HG02840 (cell line): ENCODE measurements around the gene CAMSAP2.
A peak's percentile ranks its signal among the peaks of the same experiment; 100 is the strongest.

Source experiments
- ATAC-seq: cut with Tn5 transposase; IDR thresholded peaks from one replicate; pipeline ENCODE4 v1.9.1; 2021; ENCODE audit warnings: mild to moderate bottlenecking, moderate library complexity, moderate number of reproducible peaks; ENCODE audit not compliant: unreplicated experiment, low FRiP score

CAMSAP2 gene

GRCh38 chr1:200838676-200839445 is 100.2 kb downstream of the CAMSAP2 start:
- ATAC-seq, result no peak

DNA sequence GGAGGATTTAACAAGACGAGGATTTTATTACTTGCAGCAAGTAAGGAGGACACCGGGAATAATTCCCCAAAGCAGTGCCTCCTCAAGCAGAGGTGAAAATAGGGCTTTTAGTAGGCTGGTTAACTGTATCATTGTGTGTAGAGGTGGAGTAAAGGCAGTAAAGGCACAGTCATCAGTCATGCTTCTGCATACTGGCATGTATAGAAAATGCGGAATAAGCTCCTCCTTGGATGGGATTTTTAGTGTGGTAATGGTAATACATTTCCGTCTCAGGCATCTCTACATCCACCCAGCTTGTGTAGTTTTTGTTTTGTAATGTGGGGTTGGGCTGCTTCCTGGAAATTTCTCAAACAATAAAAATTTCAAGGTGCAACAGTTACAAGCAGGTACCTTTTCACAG is 106.7 kb downstream of the CAMSAP2 start:
- no peak for ATAC-seq

- no peak for ATAC-seq
Measured at GRCh38 chr1:200846398-200846797, 107.7 kb downstream of the CAMSAP2 start.

GRCh38 chr1:200849430-200849829 is 110.7 kb downstream of the CAMSAP2 start:
- ATAC-seq, result no peak

- ATAC-seq, result no peak
Measured at GRCh38 chr1:200850554-200850953, 111.9 kb downstream of the CAMSAP2 start.

DNA sequence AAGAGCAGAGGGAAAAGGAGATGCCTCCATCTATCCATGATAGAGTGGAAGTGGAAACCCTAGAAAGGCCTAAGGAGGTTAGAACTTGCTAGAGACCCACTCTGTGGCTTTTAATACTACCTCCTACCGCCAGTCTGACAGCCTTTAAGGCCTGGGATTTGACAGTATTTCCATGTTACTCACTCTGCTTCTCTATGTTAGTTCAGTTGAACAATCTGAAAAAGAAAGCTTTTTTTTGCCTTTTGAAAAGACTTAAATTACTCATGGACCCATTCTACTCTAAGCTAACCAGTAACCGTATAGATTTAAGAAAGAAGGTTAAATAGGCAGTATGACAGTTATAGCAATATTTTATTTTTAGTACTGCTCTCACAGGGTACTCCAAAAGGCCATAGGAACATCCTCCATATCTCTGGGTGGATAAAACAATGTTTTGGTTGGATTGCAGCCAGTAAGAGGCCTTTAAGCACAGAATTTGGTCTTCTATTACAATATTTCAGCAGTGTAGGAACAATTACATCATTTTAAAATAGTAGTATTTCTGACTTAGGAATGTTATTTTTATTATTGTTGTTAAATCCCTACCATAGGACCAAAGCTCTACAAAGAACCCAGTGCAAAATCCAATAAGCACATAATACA is 118.1 kb downstream of the CAMSAP2 start:
- ATAC-seq, result no peak

GRCh38 chr1:200857804-200858203 is 119.1 kb downstream of the CAMSAP2 start:
- ATAC-seq, result no peak

GRCh38 chr1:200861937-200862647 is 123.4 kb downstream of the CAMSAP2 start:
- no peak for ATAC-seq

GRCh38 chr1:200862713-200863415 is 124.2 kb downstream of the CAMSAP2 start:
- ATAC-seq, result no peak

GRCh38 chr1:200866116-200866515 is 127.4 kb downstream of the CAMSAP2 start:
- no peak for ATAC-seq

GRCh38 chr1:200866521-200866920 is 127.8 kb downstream of the CAMSAP2 start:
- ATAC-seq, result peak; percentile 72

- peak; percentile 10 for ATAC-seq
Measured at GRCh38 chr1:200867018-200867811, 128.5 kb downstream of the CAMSAP2 start.

DNA sequence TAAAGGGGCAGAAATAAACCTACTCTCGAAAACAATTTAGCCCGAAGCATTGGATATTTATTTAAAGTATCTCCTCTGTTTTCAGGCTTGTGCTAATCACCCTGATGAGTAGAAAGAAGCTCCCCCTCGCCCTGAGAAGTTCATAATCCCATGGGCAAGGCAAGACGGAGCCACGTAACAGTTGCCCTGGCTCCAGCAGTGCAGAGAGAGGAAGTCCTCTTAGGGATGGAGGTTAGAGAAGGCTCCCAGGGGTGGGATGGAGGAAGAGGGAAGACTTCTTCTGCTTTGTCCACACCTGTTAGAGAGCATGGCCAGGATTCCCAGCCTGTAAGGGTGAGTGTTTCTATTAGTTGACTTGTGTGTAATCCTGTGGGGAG is 130.7 kb downstream of the CAMSAP2 start:
- ATAC-seq, result no peak

DNA sequence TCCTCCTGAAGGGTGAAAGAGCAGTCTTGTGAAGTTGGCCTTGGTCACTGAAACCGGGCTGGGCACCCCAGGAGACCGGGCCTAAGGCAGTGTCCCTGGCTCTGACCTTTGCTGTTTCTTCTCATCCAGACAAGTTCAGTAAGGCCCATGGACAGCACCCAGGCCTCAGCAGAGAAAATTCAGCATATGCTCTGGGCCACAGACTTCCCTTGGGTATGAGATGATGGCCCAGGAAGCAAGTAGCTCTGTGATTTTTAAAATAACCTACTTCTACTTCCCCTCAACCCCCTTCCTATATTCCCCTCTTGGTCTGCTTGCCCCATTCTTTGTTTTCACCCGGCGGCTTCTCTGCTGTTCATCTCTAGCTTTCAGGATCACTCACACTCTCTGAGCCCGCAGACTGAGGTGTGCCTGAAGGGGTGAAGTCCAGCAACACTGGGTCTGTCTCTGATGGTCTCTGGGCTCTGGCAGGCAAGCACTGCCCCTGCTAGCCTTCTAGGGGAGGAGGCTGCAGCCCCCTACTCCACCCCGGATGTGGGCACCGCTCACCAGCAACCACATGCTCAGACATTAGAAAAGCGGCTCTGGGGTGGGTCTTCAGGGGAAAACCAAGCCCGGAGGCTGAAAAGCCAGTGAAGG is 131.2 kb downstream of the CAMSAP2 start:
- peak; percentile 56 for ATAC-seq

DNA sequence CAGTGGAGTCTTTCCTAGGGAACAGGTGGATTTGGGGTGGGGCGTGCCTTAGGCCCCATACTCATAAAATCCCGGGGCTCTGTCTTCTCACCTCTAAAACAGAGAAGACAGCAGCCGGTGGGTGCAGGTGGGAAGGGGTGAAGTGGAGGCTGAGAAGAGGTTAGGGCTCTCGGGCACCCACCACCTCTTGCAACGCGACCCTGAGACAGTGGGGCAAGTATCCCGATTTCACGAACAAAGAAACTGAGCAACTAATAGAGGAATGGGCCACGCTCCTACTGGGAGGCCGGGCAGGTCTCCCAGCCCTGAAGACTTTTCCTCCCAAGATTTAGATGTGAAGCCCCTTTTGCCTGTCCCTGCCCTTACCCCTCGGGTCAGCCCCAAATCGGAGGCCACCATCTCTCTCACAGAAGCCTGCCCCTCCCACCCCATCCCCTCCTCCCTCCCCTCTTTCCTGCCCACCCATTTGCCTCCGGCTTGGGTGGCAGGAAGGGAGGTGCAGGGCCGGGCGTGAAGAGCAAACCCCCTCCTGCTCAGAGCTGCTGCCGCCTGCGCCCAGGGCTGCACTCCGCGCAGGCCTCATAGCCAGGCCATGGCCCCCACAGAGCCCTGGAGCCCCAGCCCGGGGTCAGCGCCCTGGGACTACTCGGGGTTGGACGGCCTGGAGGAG is 133.9 kb downstream of the CAMSAP2 start, which contains the start of gene GPR25:
Gene GPR25 (plus strand): TSS at position 536 of the 670 bp plus-strand sequence. CDS start 57 bp downstream, at position 593.
- ATAC-seq, result no peak

GRCh38 chr1:200873116-200873670 is 134.5 kb downstream of the CAMSAP2 start:
- no peak for ATAC-seq

GRCh38 chr1:200873671-200874397 is 135.1 kb downstream of the CAMSAP2 start:
- ATAC-seq, result no peak

GRCh38 chr1:200874694-200875093 is 136.0 kb downstream of the CAMSAP2 start:
- ATAC-seq, result no peak
